Mesenchymal stem cell (in vitro differentiated cells and primary cell): ENCODE measurements around the gene MTFR1L.
A peak's percentile ranks its signal among the peaks of the same experiment; 100 is the strongest.

Experiments
- DNase-seq: peaks from one replicate; pipeline ENCODE4 v3.0.0-alpha.2; 2013
- H2AFZ ChIP-seq: one replicate; pipeline ENCODE4 v1.6.1; 2013; ENCODE audit warnings: low read depth, mild to moderate bottlenecking, control low read depth, inconsistent platforms, low read length, moderate library complexity
- H2AK5ac ChIP-seq: 2 replicates; pipeline ENCODE4 v1.6.1; 2013; ENCODE audit warnings: low read length, moderate library complexity, mild to moderate bottlenecking, inconsistent platforms; ENCODE audit not compliant: severe bottlenecking
- H2BK120ac ChIP-seq: one replicate; pipeline ENCODE4 v1.6.1; 2013; ENCODE audit warnings: low read depth, mild to moderate bottlenecking, inconsistent platforms, low read length, moderate library complexity
- H2BK12ac ChIP-seq, 2 experiments: one replicate each; pipeline ENCODE4 v1.6.1; 2013; ENCODE audit warnings: inconsistent platforms in 2 of 2, low read length in 2 of 2, mild to moderate bottlenecking in 2 of 2, moderate library complexity in 2 of 2, control low read depth in 1 of 2
- H2BK15ac ChIP-seq: one replicate; pipeline ENCODE4 v1.6.1; 2013; ENCODE audit warnings: mild to moderate bottlenecking, low read depth, inconsistent platforms; ENCODE audit not compliant: poor library complexity, severe bottlenecking
- H2BK5ac ChIP-seq: 2 replicates; pipeline ENCODE4 v1.6.1; 2013; ENCODE audit warnings: low read depth, mild to moderate bottlenecking, low read length, control low read depth, inconsistent platforms; ENCODE audit not compliant: poor library complexity, severe bottlenecking
- H3K14ac ChIP-seq, 2 experiments: one replicate each; pipeline ENCODE4 v1.6.1; 2013; ENCODE audit warnings: inconsistent platforms in 2 of 2, low read length in 2 of 2, control low read depth in 1 of 2, mild to moderate bottlenecking in 1 of 2, moderate library complexity in 1 of 2
- H3K18ac ChIP-seq, 2 experiments: one replicate each; pipeline ENCODE4 v1.6.1; 2013; ENCODE audit warnings: inconsistent platforms in 2 of 2, low read length in 2 of 2, control low read depth in 1 of 2, low read depth in 1 of 2, mild to moderate bottlenecking in 1 of 2
- H3K23ac ChIP-seq, 2 experiments: one replicate each; pipeline ENCODE4 v1.6.1; 2013; ENCODE audit warnings: inconsistent platforms in 2 of 2, low read length in 2 of 2, mild to moderate bottlenecking in 2 of 2, moderate library complexity in 2 of 2, control low read depth in 1 of 2
- H3K27ac ChIP-seq: 2 replicates; pipeline ENCODE4 v1.5.1; 2013; ENCODE audit warnings: mild to moderate bottlenecking, moderate library complexity, low read length, control low read depth, inconsistent platforms; ENCODE audit not compliant: poor library complexity, severe bottlenecking
- H3K27me3 ChIP-seq, 2 experiments: 2 replicates each; pipeline versions ENCODE4 v1.6.1 to v1.7.0; 2013; ENCODE audit warnings: low read length in 2 of 2, mild to moderate bottlenecking in 2 of 2, moderate library complexity in 2 of 2, control low read depth in 1 of 2, inconsistent platforms in 1 of 2; ENCODE audit not compliant: control insufficient read depth in 1 of 2, insufficient read depth in 1 of 2
- H3K36me3 ChIP-seq, 2 experiments: 2 replicates each; pipeline versions ENCODE4 v1.6.1 to v1.7.0; 2013; ENCODE audit warnings: low read length in 2 of 2, control low read depth in 1 of 2, inconsistent platforms in 1 of 2, low read depth in 1 of 2, mild to moderate bottlenecking in 1 of 2; ENCODE audit not compliant: insufficient read depth in 2 of 2, control insufficient read depth in 1 of 2
- H3K4ac ChIP-seq, 2 experiments: one replicate each; pipeline ENCODE4 v1.6.1; 2013; ENCODE audit warnings: inconsistent platforms in 2 of 2, low read length in 2 of 2, mild to moderate bottlenecking in 2 of 2, moderate library complexity in 2 of 2, control low read depth in 1 of 2, low read depth in 1 of 2
- H3K4me1 ChIP-seq: 2 replicates; pipeline ENCODE4 v1.6.1; 2013; ENCODE audit warnings: low read depth, low read length, control low read depth; ENCODE audit not compliant: control insufficient read depth, insufficient read depth
- H3K4me2 ChIP-seq: 2 replicates; pipeline ENCODE4 v1.6.1; 2013; ENCODE audit warnings: low read length, mild to moderate bottlenecking, inconsistent platforms; ENCODE audit not compliant: poor library complexity, severe bottlenecking
- H3K4me3 ChIP-seq, 2 experiments: 2 replicates each; pipeline versions ENCODE4 v1.5.1 to v1.7.0; 2013; ENCODE audit warnings: low read length in 2 of 2, mild to moderate bottlenecking in 2 of 2, control low read depth in 1 of 2, low read depth in 1 of 2; ENCODE audit not compliant: insufficient read depth in 1 of 2
- H3K79me1 ChIP-seq: replicated peaks from 2 replicates; pipeline ENCODE4 v1.6.1; 2013; ENCODE audit warnings: mild to moderate bottlenecking, control low read depth, low read length, inconsistent platforms; ENCODE audit not compliant: poor library complexity, severe bottlenecking
- H3K9ac ChIP-seq: 2 replicates; pipeline ENCODE4 v1.7.0; 2013; ENCODE audit warnings: mild to moderate bottlenecking, low read length, moderate library complexity
- H3K9me3 ChIP-seq: 2 replicates; pipeline ENCODE4 v1.7.0; 2013; ENCODE audit warnings: mild to moderate bottlenecking, low read length; ENCODE audit not compliant: control insufficient read depth
- H4K8ac ChIP-seq: one replicate; pipeline ENCODE4 v1.6.1; 2013; ENCODE audit warnings: inconsistent platforms, mild to moderate bottlenecking, low read length, moderate library complexity
- H4K91ac ChIP-seq: one replicate; pipeline ENCODE4 v1.6.1; 2013; ENCODE audit warnings: mild to moderate bottlenecking, low read length, inconsistent platforms
- WGBS: methylation state at CpG from one replicate; pipeline ENCODE4 v1.1.7; 2013; ENCODE audit warnings: mixed read lengths; 5-methylcytosine and 5-hydroxymethylcytosine counted together

MTFR1L gene

DNA sequence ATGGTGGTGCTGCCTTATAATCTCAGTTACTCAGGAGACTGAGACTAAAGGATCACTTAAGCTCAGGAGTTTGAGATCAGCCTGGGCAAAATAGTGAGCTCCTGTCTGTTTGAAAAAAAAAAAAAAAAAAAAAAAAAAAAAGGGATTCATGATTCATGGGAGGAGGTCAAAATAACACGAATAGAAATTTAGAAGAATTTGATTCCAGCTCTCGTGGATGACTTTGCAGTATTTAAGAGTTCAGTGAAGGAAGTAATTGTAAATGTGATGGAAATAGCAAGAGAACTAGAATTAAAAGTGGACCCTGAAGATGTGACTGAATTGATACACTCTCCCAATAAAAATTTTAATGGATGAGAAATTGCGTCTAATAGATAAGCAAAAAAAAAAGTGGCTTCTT, 23.7 kb downstream of the MTFR1L start:
- H3K4me2 ChIP-seq = no peak overlapping the region
- no peak overlapping the region for H3K9ac ChIP-seq
- no peak for DNase-seq
- WGBS = 96% methylated on average over 2 of the region's 3 CpGs
- no peaks in the 10 kb centered on the region for H3K4me1 ChIP-seq
- H4K91ac ChIP-seq = no peak overlapping the region
- no peak overlapping the region for H2AK5ac ChIP-seq
- no peak overlapping the region for H3K4me3 ChIP-seq
- H2BK12ac ChIP-seq = no peak overlapping the region
- H3K79me1 ChIP-seq = peaks cover 9% of the 10 kb centered on the region
- no peak overlapping the region for H2AFZ ChIP-seq
- no peak overlapping the region for H3K18ac ChIP-seq
- H3K9me3 ChIP-seq = no peaks in the 10 kb centered on the region
- no peaks in the 10 kb centered on the region for H3K36me3 ChIP-seq
- H3K27ac ChIP-seq = no peak overlapping the region
- H2BK120ac ChIP-seq = no peak overlapping the region
- no peak overlapping the region for H3K4ac ChIP-seq
- no peaks in the 10 kb centered on the region for H3K27me3 ChIP-seq
- no peak overlapping the region for H2BK15ac ChIP-seq
- H3K14ac ChIP-seq = no peak overlapping the region
- H2BK5ac ChIP-seq = no peak overlapping the region
- H4K8ac ChIP-seq = no peak overlapping the region
- no peak overlapping the region for H3K23ac ChIP-seq

DNA sequence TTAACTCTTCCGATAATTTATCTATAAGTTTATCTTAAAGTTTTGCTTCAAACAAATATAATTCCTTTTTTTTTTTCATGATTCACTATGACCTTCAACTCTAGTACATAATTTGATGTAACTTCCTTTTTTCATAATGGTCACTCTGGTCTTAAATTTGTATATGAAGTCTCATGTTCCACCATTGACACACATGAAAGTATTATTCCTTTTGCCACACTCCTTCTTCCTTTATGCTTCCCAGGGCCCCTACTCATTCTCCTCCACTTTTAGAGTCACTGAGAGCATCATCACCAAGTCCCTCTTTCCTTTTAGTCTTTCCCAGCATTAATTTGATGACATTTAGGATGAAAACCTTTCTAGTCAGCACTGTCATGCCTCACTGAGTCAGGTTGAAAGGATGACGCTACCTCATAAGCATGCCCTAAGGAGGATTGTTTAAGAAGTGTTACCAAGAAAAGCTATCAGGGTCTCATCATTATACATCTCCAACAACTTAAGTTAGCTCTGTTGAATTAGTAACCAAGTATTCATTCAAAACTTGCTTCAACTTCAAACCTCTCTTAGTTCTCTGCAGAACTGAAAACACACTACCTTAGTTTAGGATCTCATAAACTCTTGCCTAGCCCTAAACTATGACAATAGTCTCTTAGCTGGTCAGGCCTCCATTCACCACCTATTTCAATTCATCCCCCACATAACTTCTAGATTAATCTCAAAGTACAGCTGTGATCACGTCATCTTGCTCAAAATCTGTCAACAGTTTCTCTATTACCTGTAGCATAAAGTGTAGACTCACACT, 25.0 kb downstream of the MTFR1L start:
- Histone ChIP-seq H2BK120ac (no peak overlapping the region), H4K8ac (no peak overlapping the region), H2AFZ (no peak overlapping the region), H3K18ac (no peak overlapping the region), H3K4me2 (no peak overlapping the region), H3K27me3 (no peaks in the 10 kb centered on the region), H2AK5ac (no peak overlapping the region), H3K79me1 (peaks cover 12% of the 10 kb centered on the region), H3K9ac (no peak overlapping the region), H2BK15ac (no peak overlapping the region), H4K91ac (no peak overlapping the region), H3K36me3 (no peaks in the 10 kb centered on the region), H2BK12ac (no peak overlapping the region), H3K4ac (no peak overlapping the region), H3K23ac (no peak overlapping the region), H3K4me3 (no peak overlapping the region), H3K27ac (peak overlapping the region; percentile 44), H3K14ac (no peak overlapping the region), H2BK5ac (no peak overlapping the region), H3K4me1 (no peaks in the 10 kb centered on the region), H3K9me3 (no peaks in the 10 kb centered on the region)
- 96% methylated on average over 2 of the region's 3 CpGs for WGBS
- DNase-seq = no peak

DNA sequence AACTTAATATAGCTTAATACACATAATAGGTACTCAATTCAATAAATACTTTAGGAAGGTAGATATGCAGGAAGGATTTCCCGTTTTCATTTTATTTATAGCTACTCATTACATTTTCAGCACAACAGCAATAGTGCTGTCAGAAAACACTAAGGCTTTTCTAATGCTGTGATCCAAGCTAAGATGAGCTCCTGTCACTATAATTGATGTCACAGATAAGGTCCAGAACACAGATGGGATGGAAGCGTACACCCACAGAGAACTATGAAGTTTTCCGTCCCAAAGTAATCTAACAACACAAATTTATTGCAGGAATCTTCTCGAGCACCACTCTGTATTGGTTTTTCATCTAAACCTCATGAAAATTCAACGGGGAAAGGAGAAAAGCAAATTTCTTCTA, 25.9 kb downstream of the MTFR1L start:
- Histone ChIP-seq H2AFZ (no peak overlapping the region), H2BK12ac (no peak overlapping the region), H2BK15ac (no peak overlapping the region), H3K4me3 (no peak overlapping the region), H2BK5ac (no peak overlapping the region), H3K4ac (no peak overlapping the region), H3K18ac (no peak overlapping the region), H3K9me3 (no peaks in the 10 kb centered on the region), H3K23ac (no peak overlapping the region), H3K4me2 (no peak overlapping the region), H3K9ac (no peak overlapping the region), H2BK120ac (no peak overlapping the region), H3K79me1 (peaks cover 12% of the 10 kb centered on the region), H2AK5ac (no peak overlapping the region), H4K91ac (no peak overlapping the region), H3K27ac (no peak overlapping the region), H3K36me3 (no peaks in the 10 kb centered on the region), H4K8ac (no peak overlapping the region), H3K14ac (no peak overlapping the region), H3K4me1 (no peaks in the 10 kb centered on the region), H3K27me3 (no peaks in the 10 kb centered on the region)
- no peak for DNase-seq
- WGBS = 96% methylated on average over 5 of the region's 5 CpGs

DNA sequence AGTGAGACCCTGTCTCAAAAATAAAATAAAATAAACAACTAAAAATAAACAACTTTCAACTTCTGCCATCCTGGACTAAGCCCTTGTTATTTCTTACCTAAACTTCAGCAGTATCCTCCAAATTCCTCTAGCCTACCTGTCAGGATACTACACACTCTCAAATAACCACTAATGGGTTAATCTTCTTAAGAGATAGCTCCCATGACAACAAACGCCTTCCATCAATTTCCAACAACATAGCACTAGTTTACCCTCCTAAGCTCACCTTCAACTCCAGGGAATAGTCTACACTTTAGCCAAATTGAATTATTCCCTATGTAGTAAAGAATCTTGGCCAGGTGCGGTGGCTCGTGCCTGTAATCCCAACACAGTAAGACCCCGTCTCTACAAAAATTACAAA, 28.2 kb downstream of the MTFR1L start:
- Histone ChIP-seq H2BK15ac (no peak overlapping the region), H3K4me1 (no peaks in the 10 kb centered on the region), H3K9ac (no peak overlapping the region), H2BK5ac (no peak overlapping the region), H3K36me3 (no peaks in the 10 kb centered on the region), H4K8ac (no peak overlapping the region), H4K91ac (no peak overlapping the region), H3K27me3 (no peaks in the 10 kb centered on the region), H3K4me2 (no peak overlapping the region), H3K27ac (no peak overlapping the region), H3K18ac (no peak overlapping the region), H3K79me1 (peaks cover 14% of the 10 kb centered on the region), H3K9me3 (no peaks in the 10 kb centered on the region), H2BK120ac (no peak overlapping the region), H3K4ac (no peak overlapping the region), H2AFZ (no peak overlapping the region), H3K4me3 (no peak overlapping the region), H3K14ac (no peak overlapping the region), H2BK12ac (no peak overlapping the region), H3K23ac (no peak overlapping the region), H2AK5ac (no peak overlapping the region)
- WGBS = 81% methylated on average over 4 of the region's 4 CpGs
- DNase-seq = no peak
